Nephron (organoid): Measurements from ENCODE around the gene SPHKAP.

Experiments
- H3K27ac Mint-ChIP-seq, 3 experiments: 2 replicates each; pipeline ENCODE4 v1.8.0; 2020; ENCODE audit warnings: mixed read lengths in 3 of 3, mild to moderate bottlenecking in 2 of 3, moderate library complexity in 1 of 3
- H3K27me3 Mint-ChIP-seq: 2 replicates; pipeline ENCODE4 v1.8.0; 2021; ENCODE audit warnings: low read depth, mild to moderate bottlenecking, moderate library complexity, mixed read lengths
- H3K36me3 Mint-ChIP-seq: 2 replicates; pipeline ENCODE4 v1.8.0; 2020; ENCODE audit warnings: low read depth, mixed read lengths
- H3K4me1 Mint-ChIP-seq: 2 replicates; pipeline ENCODE4 v1.8.0; 2020; ENCODE audit warnings: mixed read lengths
- H3K4me3 Mint-ChIP-seq, 3 experiments: 2 replicates each; pipeline ENCODE4 v1.8.0; 2020; ENCODE audit warnings: mild to moderate bottlenecking in 3 of 3, mixed read lengths in 3 of 3, moderate library complexity in 2 of 3
- H3K9me3 Mint-ChIP-seq: 2 replicates; pipeline ENCODE4 v1.8.0; 2020; ENCODE audit warnings: mixed read lengths
- TF ChIP-seq, protein P1 (sequence below), 3 experiments: fragments of 200-600 bp; sonication (generic); IDR thresholded peaks; one replicate each; pipeline ENCODE4 v1.5.0; 2021; ENCODE audit warnings: antibody characterized with exemption in 3 of 3; ENCODE audit not compliant: unreplicated experiment in 3 of 3

Gene SPHKAP

DNA sequence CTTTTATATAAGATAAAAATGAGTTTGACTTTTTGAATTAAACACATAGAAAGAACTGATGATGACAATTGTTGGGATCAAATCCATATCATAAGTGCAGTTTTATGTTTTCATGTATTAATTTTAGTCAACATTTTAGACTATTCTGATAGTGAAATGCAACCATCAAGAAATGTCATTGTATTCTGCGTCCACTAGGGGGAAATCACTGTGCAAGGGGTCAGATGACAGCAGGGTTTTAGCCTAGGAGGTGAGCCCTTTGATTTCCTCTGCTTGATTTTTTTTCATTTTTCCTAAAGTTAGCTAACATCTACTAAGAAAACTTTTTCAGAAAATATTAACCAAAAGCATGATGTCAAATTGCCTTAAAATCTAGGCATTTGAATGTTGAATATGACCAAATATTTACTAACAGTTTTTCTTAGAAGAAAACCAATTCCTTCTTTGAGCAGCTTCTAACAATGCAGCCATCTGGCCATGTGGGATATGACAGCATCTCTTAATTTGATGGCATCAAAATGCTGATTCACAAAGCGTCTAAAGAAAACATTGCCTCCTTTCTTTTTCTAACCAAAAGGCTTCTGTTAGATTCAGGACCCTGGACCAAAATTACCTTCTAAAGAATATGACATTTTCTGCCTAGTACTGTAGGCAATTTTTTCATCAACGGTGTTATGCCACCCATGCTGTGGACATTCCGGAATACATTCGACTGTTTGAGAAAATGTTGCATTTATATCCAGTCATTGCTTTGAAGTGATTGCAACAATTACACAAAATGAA, 141.5 kb downstream of the SPHKAP start:
- H3K36me3 Mint-ChIP-seq = no peaks in the 10 kb centered on the region
- H3K9me3 Mint-ChIP-seq = no peaks in the 10 kb centered on the region
- H3K4me1 Mint-ChIP-seq = no peaks in the 10 kb centered on the region
- H3K27me3 Mint-ChIP-seq = no peaks in the 10 kb centered on the region
- no peak overlapping the region for H3K4me3 Mint-ChIP-seq
- TF ChIP-seq, protein P1, sequence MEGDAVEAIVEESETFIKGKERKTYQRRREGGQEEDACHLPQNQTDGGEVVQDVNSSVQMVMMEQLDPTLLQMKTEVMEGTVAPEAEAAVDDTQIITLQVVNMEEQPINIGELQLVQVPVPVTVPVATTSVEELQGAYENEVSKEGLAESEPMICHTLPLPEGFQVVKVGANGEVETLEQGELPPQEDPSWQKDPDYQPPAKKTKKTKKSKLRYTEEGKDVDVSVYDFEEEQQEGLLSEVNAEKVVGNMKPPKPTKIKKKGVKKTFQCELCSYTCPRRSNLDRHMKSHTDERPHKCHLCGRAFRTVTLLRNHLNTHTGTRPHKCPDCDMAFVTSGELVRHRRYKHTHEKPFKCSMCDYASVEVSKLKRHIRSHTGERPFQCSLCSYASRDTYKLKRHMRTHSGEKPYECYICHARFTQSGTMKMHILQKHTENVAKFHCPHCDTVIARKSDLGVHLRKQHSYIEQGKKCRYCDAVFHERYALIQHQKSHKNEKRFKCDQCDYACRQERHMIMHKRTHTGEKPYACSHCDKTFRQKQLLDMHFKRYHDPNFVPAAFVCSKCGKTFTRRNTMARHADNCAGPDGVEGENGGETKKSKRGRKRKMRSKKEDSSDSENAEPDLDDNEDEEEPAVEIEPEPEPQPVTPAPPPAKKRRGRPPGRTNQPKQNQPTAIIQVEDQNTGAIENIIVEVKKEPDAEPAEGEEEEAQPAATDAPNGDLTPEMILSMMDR (IDR thresholded peaks at IDR 0.05; ENCODE audit: unreplicated experiment in 3 of 3) = peak; percentile 54 to 75 (median 61)
- H3K27ac Mint-ChIP-seq = no peak overlapping the region

DNA sequence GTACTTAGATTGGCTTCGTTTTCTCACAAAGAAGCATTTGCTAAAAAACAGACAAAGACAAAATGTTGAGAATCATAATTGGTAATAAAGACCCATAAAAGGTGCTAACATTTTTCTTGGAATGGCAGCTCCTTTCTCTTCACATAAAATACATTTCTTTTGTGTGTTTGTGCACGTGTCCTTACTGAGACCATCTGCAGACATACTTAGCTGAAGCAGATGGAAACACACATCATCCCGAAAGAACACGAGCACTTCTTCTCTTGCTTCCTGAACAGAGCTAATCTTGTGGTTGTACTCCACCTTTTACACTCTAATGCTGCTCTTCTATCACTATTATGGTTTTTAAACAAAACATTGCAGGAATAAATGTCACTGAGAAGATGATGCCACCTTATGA, 142.5 kb downstream of the SPHKAP start:
- TF ChIP-seq, protein P1 (IDR thresholded peaks at IDR 0.05; ENCODE audit: unreplicated experiment in 3 of 3) = no peak
- Mint-ChIP-seq H3K4me1 (no peaks in the 10 kb centered on the region), H3K27ac (no peak overlapping the region), H3K36me3 (no peaks in the 10 kb centered on the region), H3K27me3 (no peaks in the 10 kb centered on the region), H3K4me3 (no peak overlapping the region), H3K9me3 (no peaks in the 10 kb centered on the region)

DNA sequence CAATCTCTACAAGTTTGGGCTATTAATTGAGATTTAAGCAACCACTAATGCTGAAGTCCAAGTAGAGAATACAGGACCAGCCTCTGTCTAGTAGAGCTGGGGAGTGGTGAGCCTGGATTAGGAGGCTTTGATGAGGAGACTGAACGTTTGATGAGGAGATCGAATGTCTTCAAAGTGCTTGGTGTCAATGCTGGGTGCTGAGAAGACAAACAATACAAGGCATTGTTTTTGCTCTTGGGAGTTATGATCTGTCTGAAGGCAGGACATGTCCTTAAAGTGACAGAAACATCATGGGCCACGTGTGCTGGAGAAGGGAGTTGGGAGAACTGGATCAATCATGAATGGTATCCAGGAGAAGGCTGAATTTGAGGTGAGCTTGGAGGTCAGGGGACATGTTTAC, 143.6 kb downstream of the SPHKAP start:
- H3K27ac Mint-ChIP-seq = no peak overlapping the region
- no peaks in the 10 kb centered on the region for H3K27me3 Mint-ChIP-seq
- H3K4me3 Mint-ChIP-seq = no peak overlapping the region
- no peaks in the 10 kb centered on the region for H3K4me1 Mint-ChIP-seq
- no peaks in the 10 kb centered on the region for H3K36me3 Mint-ChIP-seq
- no peaks in the 10 kb centered on the region for H3K9me3 Mint-ChIP-seq
- TF ChIP-seq, protein P1 (IDR thresholded peaks at IDR 0.05; ENCODE audit: unreplicated experiment in 3 of 3) = no peak

DNA sequence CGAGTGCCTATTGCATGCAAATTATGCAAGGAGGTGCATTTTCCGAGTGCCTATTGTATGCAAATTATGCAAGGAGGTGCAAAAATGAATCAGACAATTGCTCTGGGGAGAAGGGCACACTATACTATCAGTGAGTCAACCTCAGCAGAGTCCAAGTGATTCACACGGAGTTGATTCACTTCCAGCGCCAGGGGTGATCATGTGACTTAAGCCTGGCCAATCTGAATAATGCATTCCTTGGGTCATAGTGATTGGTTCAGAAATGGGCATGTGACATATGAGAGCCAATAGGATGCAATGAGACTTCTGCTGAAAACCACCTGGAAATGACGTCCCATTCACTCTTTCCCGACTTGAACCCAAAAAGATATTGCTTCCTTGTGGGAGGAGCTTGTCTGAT, 157.9 kb downstream of the SPHKAP start:
- TF ChIP-seq, protein P1 (IDR thresholded peaks at IDR 0.05; ENCODE audit: unreplicated experiment in 3 of 3) = no peak
- H3K27ac Mint-ChIP-seq = no peak overlapping the region
- no peaks in the 10 kb centered on the region for H3K36me3 Mint-ChIP-seq
- H3K4me1 Mint-ChIP-seq = no peaks in the 10 kb centered on the region
- H3K27me3 Mint-ChIP-seq = no peaks in the 10 kb centered on the region
- peaks cover 4% of the 10 kb centered on the region for H3K9me3 Mint-ChIP-seq
- H3K4me3 Mint-ChIP-seq = no peak overlapping the region

DNA sequence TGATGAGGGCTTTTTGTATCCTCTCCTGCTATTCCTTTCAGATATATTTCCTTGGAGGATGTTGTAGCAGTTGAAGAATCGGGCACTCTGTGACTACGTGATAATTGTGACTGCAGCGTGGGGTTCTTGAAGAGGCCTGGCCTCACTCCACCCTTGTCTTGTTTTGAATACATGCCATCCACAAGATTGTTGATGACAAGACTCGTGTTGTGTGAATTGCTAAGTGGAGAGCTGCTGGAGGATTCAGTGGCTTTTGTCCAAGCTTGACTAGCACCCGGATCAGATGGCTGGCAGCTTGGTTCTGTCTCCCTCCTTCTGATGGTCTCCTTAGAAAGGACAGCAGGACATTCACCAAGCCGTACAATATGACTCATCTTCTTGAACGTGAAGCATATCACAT, 163.2 kb downstream of the SPHKAP start:
- no peaks in the 10 kb centered on the region for H3K4me1 Mint-ChIP-seq
- H3K4me3 Mint-ChIP-seq = no peak overlapping the region
- H3K27me3 Mint-ChIP-seq = no peaks in the 10 kb centered on the region
- H3K36me3 Mint-ChIP-seq = no peaks in the 10 kb centered on the region
- TF ChIP-seq, protein P1 (IDR thresholded peaks at IDR 0.05; ENCODE audit: unreplicated experiment in 3 of 3) = no peak
- peaks cover 3% of the 10 kb centered on the region for H3K9me3 Mint-ChIP-seq
- H3K27ac Mint-ChIP-seq = no peak overlapping the region

DNA sequence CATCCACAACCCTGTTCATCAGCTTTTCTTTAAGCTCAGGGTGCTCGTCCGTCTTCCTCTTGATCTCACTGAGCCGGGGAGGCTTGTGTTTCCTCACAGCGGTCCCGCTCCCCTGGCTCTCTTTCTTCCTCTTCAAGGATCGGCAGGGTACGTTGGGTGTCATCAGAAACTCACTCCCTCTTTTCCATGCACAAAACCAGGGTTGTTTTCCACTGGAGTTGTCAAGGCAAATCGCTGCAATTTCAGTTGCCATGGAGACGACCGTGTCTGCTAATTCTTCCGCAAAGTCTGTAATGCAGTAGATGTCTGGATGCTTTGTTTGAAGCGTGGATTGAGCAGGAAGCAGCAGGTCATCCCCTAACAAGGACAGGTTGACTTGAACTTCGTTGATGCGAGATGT, 163.7 kb downstream of the SPHKAP start:
- H3K9me3 Mint-ChIP-seq = peaks cover 3% of the 10 kb centered on the region
- no peaks in the 10 kb centered on the region for H3K4me1 Mint-ChIP-seq
- H3K4me3 Mint-ChIP-seq = no peak overlapping the region
- TF ChIP-seq, protein P1 (IDR thresholded peaks at IDR 0.05; ENCODE audit: unreplicated experiment in 3 of 3) = no peak
- no peak overlapping the region for H3K27ac Mint-ChIP-seq
- H3K36me3 Mint-ChIP-seq = no peaks in the 10 kb centered on the region
- H3K27me3 Mint-ChIP-seq = no peaks in the 10 kb centered on the region
